ENCODE results near the gene CSDE1. TPM values are rescaled to one million over a fixed set of nuclear protein-coding genes. Genes with fewer than 3 reads are reported as not detected.
"Not testable (repeated sequence)": the region's sequence is repeated elsewhere in the genome, so short reads cannot be mapped to it uniquely, and the experiment has no call there.

Gene CSDE1
- polyA plus RNA-seq, 1 experiment: 188 TPM

DNA sequence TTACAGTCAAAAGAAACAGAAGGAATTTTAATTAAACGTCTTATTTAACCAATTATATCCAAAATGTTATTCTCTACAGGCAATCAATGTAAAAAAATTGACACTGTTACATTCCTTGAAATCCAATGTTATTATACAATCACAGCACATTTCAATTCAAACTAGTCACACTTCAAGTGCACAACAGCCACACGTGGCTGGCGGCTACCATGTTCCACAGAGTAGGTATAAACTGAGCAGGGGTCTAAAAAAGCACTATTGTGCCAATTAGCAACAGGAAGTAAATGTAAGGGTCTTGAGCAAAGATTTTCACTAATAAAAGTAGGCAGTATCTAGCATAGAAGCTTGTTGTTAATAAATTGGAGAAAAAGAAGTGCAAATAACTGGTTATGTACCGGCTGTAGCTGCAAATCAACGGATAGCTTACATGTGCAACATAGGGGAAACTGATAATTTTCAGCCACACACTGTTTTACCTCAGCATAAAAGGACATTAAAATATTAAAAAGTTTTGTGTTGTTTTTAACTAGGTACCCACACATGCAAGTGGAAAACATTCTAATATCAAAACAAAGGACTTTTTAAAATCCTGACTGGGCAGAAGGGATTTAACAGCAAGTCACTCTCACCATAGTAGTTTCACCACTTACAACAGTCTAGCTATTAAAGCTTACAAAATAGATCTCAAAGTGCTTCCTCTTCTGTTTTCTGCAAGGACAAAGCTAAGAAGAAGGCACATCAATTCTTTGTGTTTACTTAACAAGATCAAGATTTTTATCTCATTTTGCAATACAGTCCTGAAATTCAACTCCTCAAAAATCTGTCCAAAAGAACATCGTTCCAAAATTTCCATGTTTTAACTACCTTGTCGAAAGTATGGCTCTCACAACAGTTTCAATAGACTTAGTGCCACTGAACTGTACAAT, 2.5 kb downstream of the CSDE1 start:
- CTCF ChIA-PET: interaction anchor here (1.5 kb wide), 1 partner anchor 39 kb away, joined by 5 read pairs; the partner anchor contains the start of gene NRAS

DNA sequence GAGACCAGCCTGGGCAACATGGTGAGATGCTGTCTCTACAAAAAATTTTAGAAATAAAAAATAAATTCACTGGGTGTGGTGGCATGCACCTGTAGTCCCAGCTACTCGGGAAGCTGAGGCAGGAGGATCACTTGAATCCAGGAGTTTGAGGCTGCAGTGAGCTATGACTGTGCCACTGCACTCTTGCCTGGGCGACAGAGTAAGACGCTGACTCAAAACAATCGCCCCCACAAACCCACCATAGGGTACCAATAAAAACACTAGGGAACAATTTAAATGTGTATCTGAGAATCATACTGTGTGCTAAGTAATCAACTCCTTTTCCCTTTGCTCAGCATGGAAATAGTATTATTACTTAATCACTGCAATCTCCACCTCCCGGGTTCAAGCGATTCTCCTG, 4.1 kb downstream of the CSDE1 start:
- H3K36me3 ChIP-seq (ENCODE audit: control insufficient read depth, insufficient read depth, low read length); POLR2A ChIA-PET; H3K4me3 ChIP-seq (ENCODE audit: low read depth, low read length); H3K27me3 ChIP-seq (ENCODE audit: control insufficient read depth, insufficient read depth, low read length); DNase-seq (ENCODE audit: low read depth): not testable (repeated sequence)
- CTCF ChIA-PET: interaction anchor here (1.0 kb wide), 1 partner anchor 299 kb away, joined by 3 read pairs; no protein-coding TSS in a partner anchor

More for the DNA sequence above, 2.5 kb downstream of the CSDE1 start:
- H3K4me3 ChIP-seq (ENCODE audit: low read depth, low read length): no peak overlapping the region
- no peaks in the 10 kb centered on the region for H3K27me3 ChIP-seq (ENCODE audit: control insufficient read depth, insufficient read depth, low read length)
- DNase-seq (ENCODE audit: low read depth): no peak
- POLR2A ChIA-PET: no interaction called here
- TF ChIP-seq, protein P1, sequence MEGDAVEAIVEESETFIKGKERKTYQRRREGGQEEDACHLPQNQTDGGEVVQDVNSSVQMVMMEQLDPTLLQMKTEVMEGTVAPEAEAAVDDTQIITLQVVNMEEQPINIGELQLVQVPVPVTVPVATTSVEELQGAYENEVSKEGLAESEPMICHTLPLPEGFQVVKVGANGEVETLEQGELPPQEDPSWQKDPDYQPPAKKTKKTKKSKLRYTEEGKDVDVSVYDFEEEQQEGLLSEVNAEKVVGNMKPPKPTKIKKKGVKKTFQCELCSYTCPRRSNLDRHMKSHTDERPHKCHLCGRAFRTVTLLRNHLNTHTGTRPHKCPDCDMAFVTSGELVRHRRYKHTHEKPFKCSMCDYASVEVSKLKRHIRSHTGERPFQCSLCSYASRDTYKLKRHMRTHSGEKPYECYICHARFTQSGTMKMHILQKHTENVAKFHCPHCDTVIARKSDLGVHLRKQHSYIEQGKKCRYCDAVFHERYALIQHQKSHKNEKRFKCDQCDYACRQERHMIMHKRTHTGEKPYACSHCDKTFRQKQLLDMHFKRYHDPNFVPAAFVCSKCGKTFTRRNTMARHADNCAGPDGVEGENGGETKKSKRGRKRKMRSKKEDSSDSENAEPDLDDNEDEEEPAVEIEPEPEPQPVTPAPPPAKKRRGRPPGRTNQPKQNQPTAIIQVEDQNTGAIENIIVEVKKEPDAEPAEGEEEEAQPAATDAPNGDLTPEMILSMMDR (IDR thresholded peaks at IDR 0.05; ENCODE audit: insufficient read depth, low read depth, low read length): no peak
- H3K36me3 ChIP-seq (ENCODE audit: control insufficient read depth, insufficient read depth, low read length): no peaks in the 10 kb centered on the region; the same call in 1 of the 2 replicates

DNA sequence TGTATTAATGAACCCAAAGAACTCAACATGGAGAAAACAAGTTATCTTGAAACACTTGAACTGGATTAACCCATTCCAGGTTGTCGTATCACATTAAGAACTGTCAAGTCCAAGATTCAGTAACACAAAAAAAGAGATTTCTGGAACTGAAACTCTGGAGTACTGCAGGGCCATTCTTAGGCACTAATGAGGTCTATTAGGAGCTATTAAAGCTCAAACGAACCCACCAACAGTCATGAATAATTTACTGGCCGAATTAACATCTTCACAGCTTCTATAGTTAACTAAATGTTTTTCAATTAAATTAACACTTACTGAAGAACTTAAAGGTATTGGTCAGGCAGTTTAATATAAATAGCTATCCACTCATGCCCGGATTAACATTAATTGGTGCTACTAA, 4.6 kb downstream of the CSDE1 start:
- TF ChIP-seq, protein P1 (IDR thresholded peaks at IDR 0.05; ENCODE audit: insufficient read depth, low read depth, low read length): no peak
- Histone ChIP-seq H3K27me3 (ENCODE audit: control insufficient read depth, insufficient read depth, low read length) (no peaks in the 10 kb centered on the region), H3K36me3 (ENCODE audit: control insufficient read depth, insufficient read depth, low read length) (peaks cover 3% of the 10 kb centered on the region), H3K4me3 (ENCODE audit: low read depth, low read length) (no peak overlapping the region)
- POLR2A ChIA-PET: no interaction called here
- CTCF ChIA-PET: interaction anchor here (1.0 kb wide), 1 partner anchor 299 kb away, joined by 3 read pairs; no protein-coding TSS in a partner anchor
- no peak for DNase-seq (ENCODE audit: low read depth)

DNA sequence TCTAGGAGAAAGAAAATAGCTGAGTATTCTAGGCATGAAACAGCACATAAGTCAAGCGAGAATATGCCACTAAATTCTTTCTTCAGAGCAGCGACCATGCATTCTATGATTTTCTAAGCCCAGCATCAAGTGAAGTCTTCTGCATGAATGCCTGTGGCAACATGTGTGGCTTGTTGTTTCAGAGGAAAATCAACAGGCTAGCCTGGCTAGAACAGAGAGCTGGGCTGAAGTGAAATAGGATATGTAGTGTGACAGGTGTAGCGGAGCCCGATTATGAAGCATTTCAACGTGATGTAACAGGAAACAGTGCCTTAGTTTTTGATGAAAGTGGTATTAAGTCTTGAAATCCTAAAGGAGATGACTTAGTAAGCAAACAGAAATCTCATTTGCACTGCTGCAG, 7.0 kb downstream of the CSDE1 start:
- POLR2A ChIA-PET: interaction anchor here (0.6 kb wide), 1 partner anchor 14 kb away, joined by 5 read pairs; no protein-coding TSS in a partner anchor
- CTCF ChIA-PET: no interaction called here
- DNase-seq (ENCODE audit: low read depth): no peak
- Histone ChIP-seq H3K27me3 (ENCODE audit: control insufficient read depth, insufficient read depth, low read length) (no peaks in the 10 kb centered on the region), H3K4me3 (ENCODE audit: low read depth, low read length) (no peak overlapping the region), H3K36me3 (ENCODE audit: control insufficient read depth, insufficient read depth, low read length) (peaks cover 3% of the 10 kb centered on the region)
- TF ChIP-seq, protein P1 (IDR thresholded peaks at IDR 0.05; ENCODE audit: insufficient read depth, low read depth, low read length): no peak

DNA sequence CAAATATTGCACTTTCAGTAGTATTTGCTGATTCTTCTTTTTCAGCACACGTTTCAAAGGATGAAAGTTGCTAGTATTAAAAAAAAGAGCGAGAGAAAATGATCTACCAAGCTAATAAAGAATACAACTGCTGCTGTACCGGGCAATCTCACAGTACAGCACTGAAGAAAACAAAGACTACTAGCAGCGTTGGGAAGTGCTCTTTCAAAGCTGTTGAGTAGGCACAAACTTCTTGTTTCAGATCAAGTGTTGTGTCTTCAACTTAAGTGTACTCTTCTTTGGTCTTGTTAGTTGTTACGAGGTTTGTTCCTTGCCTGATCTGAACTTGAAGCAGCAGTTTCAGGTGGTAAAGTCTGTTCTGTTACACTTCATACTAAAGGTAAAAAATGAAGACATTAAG, 7.9 kb downstream of the CSDE1 start:
- Histone ChIP-seq H3K36me3 (ENCODE audit: control insufficient read depth, insufficient read depth, low read length) (peaks cover 3% of the 10 kb centered on the region), H3K4me3 (ENCODE audit: low read depth, low read length) (no peak overlapping the region), H3K27me3 (ENCODE audit: control insufficient read depth, insufficient read depth, low read length) (no peaks in the 10 kb centered on the region)
- ChIA-PET CTCF (no interaction called here), POLR2A (no interaction called here)
- no peak for DNase-seq (ENCODE audit: low read depth)
- TF ChIP-seq, protein P1 (IDR thresholded peaks at IDR 0.05; ENCODE audit: insufficient read depth, low read depth, low read length): no peak

Data from BJ (cell line).